Superior temporal gyrus (tissue), 1 donor: ENCODE results near the gene ACSS1.
A peak's percentile ranks its signal among the peaks of the same experiment; 100 is the strongest.

ENCODE experiments used
- DNase-seq: peaks from one replicate; pipeline ENCODE4 v3.0.0-alpha.2; 2016; ENCODE audit errors: extremely low spot score

Gene ACSS1

GRCh38 chr20:25078662-25079061 is 20.7 kb upstream of the ACSS1 start:
- no peak for DNase-seq

- no peak for DNase-seq
Observed at GRCh38 chr20:25077610-25078169, 19.8 kb upstream of the ACSS1 start.

DNA sequence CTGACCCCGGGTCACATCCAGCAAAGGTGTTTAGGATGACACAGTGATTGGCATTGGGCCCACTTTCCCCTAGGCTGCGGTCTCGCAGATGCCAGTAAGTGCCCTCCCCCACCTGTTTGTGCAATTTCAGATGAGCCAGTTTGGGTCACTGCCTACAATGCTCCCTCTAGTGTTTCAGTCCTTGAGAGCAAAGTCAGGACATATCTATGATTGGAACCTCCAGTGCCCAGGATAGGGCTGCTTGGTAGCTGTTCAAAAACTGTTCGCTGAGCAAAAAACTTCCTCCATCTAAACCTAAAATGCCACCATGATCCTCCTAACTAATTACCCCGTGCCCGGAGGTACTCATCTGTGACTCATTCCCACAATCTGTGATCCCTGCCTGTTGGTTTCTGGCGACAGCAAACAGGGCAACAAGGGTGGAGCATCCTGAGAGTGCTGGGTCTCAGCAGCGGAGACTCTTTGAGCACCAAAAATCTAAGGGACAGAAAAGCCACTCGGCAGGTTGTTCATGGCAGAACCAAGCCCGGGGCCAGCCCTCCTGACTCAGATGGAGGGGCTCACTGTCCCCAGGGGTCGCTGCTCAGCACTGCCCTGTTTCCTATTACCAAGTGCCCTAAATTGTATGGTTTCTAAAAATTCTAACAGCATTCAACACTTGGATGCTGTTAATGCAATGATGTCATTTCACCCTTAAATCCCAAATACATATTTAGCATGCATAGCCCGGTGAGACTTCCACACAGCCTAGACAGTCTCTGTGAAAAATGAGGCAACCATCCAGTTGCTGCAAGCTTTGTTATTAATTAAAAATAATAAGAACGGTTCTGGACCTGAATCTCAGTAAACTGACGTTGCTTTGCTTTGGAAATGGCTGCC is 19.0 kb upstream of the ACSS1 start:
- peak; percentile 60 for DNase-seq

DNA sequence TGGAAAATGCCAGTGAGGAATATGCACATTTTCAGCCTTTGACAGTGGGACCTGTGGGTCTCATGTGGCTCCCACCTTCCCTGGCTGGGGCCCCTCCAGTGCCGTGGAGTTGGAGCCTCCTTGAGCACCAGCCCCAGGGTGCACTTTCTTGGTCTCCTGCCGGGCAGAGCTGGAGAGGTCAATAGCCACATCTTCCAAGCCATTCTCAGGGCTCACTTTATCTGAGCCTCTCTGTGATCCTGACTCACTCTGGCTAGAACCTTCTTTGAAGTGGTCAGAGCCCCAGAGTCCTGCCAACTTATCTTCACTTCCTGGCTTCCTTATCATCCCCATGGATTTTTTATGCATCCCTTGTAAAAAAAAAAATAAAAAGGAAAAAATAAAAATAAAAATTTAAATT is 18.3 kb upstream of the ACSS1 start:
- DNase-seq = no peak

DNA sequence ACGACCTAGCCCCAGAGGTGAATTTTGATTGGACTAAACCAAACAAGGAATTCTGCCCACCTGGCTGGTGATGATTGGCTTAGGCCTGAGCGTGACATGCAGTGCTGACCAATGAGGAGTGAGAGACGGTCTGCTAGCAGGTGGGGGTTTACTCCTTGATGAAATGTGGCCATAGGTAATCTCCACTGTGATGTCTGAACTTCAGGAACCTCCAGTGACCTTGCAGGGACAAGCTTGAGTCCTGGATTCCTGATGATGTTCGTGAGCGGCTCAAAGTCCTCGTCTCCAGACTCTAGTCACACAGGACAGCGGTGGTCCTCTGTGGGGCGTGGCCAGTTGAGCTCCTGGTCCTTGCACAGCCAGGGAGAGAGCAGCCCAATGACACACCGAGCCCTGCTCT is 15.6 kb upstream of the ACSS1 start:
- no peak for DNase-seq

DNA sequence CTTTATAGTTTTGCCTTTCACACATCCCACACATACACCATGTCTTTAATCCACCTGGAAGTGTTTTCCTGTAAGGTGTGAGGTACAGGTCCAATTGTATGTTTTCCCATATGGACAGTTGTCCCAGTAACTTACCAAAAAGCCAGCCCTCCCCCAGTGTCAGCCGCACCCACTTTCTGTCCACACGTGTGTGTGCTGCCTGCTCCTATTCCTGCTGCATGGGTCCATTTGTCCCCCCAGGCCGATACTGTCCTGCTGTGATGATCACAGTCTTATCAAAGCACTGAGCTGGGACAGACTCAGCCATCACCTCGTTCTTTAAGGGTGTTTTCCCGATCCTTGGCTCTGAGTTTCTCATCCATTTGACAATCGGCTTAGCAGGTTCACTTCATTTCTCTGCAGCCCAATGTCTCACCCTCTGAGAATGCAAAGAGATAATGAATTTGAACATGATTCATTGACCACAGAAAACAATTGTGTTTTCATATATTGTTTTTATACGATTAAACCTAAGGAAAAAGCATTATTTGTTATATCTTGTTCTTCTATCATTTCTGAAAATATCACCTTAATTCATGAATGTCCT is 14.4 kb upstream of the ACSS1 start:
- DNase-seq = no peak

GRCh38 chr20:25071734-25072133 is 13.8 kb upstream of the ACSS1 start:
- DNase-seq = no peak

GRCh38 chr20:25070821-25071473 is 13.0 kb upstream of the ACSS1 start:
- no peak for DNase-seq

DNA sequence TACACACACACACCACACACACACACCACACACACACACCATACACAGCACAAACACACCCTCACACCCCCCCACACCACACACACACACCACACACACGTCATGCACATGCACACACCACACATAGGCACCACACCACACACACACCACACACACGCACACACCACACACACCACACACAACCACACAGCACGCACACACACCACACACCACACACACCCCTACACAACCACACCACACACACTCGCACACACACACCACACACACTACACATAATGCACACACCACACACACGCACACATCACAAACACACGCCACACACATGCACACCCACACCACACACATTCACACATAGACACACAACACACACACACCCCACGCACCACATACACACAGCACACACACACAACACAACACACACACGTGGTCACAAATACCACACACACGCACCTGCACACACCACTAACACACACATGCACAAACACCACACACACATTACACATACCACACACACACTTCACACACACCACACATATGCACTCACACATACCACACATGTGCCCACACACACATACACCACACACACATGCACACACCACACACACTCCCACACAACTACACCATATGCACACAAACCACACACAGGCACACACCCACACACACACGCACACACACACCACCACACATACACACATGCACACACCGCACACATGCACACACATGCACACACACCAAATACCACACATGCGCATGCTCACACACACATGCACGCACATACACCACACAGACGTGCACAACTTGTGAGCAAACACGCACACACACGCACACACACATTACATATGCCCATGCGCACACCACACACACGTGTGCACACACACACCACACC is 9.4 kb upstream of the ACSS1 start:
- no peak for DNase-seq

- no peak for DNase-seq
Observed at GRCh38 chr20:25066386-25066785, 8.4 kb upstream of the ACSS1 start.

GRCh38 chr20:25065625-25066338 is 7.8 kb upstream of the ACSS1 start:
- peak; percentile 92 for DNase-seq

DNA sequence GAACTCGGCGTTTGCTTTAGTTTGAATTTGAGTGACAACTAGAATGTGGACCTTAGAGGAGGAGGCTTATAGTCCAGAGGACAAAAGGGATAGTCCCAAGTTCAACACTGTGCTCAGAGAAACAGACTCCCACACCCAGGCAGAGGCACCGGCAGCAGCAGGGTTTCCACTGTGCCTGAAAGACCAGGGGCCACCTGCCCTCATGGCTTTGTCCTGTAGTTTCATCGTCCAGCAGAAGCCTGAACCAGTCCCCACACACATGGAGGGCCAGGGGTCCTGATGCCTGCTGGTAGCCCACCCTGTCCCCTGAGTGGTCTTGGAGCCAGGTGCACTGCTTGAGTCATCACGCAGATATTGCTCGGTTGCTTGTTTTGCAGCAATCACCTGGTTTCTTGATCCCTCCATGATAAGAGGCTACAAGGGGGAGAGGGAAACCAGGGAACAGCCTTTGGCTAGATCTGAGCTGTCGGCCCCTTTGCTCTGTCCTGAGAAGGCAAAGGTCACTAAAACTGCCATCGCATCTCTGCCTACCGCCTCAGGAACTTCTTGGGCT is 7.2 kb upstream of the ACSS1 start:
- no peak for DNase-seq

- DNase-seq = peak; percentile 34
Observed at GRCh38 chr20:25064561-25065071, 6.7 kb upstream of the ACSS1 start.

DNA sequence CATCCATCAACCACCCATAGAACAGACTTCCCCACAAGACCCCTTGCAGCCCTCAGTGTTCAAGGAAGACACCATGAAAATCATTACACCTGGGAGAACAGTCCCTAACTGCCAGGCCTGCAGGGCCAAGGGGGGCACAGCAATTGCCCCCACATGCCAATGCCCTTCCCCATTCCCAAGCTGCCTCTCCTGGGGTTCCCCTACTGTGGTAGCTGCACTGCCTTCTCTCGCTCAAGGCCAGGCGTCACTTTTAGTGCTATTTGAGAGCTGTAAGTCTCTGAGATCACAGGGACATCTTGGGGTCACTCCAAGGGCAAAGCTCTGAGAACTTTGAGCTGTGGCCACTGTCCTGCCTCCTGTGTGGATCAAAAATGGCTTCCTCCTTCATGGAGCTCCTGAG is 6.0 kb upstream of the ACSS1 start:
- DNase-seq = no peak

DNA sequence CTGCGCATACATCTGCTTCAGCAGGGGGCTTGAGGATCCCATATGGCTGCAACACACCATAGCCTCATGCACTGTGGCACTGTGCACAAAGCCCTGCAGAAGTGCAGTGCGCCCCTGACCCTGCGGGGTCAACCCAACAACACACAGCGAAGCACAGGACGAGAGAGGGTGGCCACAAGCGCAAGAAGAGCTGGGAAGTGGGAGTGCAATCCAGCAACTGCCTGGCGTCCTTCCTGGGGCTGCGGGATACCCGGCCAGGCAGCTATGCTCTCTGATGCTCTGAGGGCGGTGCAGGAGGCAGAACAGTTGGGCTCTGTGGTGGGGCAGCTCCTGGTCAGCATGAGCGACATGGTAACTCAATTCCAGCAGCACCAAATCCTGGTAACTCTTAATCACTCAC is 5.6 kb upstream of the ACSS1 start:
- DNase-seq = no peak

DNA sequence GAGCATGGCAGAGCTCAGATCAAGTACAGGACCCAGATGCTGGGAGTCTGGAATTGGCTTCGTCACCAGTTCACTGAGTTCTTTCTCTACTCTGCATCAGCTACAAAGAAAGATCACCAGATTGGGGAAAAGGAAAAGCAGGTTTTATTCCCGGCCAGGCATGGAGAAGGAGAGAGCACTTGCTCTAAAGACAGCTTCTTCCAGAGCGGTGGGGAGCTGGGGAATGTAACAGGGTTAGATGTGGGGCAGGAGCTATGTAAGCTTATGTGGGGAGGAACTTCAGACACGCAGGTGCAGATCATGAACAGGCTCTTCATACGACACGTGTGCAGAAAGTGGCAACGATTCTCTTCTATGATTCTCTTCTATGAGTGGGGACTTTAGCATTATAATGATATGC is 4.9 kb upstream of the ACSS1 start:
- no peak for DNase-seq

GRCh38 chr20:25061821-25062530 is 4.0 kb upstream of the ACSS1 start:
- DNase-seq = no peak

DNA sequence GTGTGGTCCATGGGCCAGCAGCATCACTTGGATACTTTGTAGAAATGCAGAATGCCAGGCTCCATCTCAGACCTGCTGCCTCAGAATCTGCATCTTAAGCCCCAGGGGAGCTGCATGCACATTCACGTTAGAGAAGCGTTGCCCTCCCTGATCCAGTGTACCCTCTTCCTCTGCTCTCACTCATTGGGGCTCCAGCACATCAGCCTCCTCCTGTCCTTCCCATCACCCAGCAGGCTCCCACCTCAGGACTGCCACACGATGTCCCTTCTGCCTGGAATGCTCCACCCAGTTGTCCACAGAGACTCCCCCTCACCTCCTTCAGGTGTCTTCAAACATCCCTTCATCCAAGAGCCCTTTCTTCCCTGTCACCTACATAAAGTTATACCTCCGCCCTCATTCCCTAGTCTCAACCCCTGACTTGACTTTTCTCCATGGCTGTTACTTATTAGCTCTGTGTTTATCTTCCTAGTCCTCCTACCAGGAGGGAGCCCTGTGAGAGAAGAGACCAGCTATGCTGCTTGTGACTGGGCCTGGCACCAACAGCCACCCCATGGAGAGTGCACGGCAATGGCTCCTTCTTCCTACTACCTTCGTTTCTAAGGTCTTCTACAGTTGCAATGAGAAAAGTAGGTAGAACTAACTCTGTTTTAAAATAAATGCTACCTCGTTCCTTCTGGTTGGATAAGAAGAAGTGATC is 3.3 kb upstream of the ACSS1 start:
- DNase-seq = no peak

- DNase-seq = no peak
Observed at GRCh38 chr20:25059866-25060465, 2.0 kb upstream of the ACSS1 start.
